Stimulated activated CD8-positive, alpha-beta memory T cell treated with anti-CD3 and anti-CD28 coated beads, Interleukin-7, amount 100 ng/mL, for 1 hour (primary cell): Measurements from ENCODE around the gene CDPF1.
"Not testable (repeated sequence)": the region's sequence is repeated elsewhere in the genome, so short reads cannot be mapped to it uniquely, and the experiment has no call there.

Experiments
- DNase-seq, 2 donors: peaks; one replicate each; pipeline ENCODE4 v3.0.0-alpha.2; 2020; ENCODE audit warnings: low read depth in 2 of 2

Gene CDPF1

DNA sequence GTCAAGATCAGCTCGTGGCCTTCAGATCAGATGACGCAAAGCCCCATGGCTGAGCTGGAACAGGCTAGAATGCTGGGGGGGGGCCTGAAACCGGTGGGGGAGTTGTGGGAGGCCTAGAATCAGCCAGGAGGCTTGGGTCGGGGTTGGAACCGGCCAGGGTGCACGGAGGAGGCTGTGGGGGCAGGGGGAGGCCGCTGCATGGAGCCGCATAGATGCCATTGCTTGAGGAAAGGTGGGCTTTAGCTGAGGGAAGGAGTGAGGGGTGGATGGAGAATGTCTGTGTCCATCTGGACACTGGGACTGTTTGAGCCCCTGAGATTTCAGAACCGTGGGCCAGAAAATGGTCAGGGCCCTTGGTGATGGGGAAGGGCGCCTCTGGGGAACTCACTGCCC is 25.2 kb downstream of the CDPF1 start:
- DNase-seq = no peak

GRCh38 chr22:46224044-46224897 is 25.8 kb downstream of the CDPF1 start:
- no peak for DNase-seq

- DNase-seq = no peak
Measured at GRCh38 chr22:46220921-46221320, 29.2 kb downstream of the CDPF1 start.

DNA sequence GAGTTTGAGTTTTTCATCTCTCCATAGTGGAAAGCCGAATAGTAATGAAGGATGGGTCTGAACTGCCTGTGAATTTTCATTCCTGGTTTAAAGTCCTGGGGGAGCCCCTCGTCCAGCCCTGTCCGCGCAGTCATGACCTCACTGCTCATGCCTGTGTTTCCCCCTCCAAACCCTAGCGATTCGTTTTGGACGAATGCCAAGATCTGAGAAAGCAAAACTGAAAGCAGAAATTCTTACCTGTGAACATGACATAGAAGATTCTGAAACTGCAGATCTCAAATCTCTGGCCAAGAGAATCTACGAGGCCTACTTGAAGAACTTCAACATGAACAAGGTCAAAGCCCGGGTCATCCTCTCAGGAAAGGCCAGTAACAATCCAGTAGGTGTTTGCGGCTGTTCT is 30.5 kb downstream of the CDPF1 start:
- no peak for DNase-seq

DNA sequence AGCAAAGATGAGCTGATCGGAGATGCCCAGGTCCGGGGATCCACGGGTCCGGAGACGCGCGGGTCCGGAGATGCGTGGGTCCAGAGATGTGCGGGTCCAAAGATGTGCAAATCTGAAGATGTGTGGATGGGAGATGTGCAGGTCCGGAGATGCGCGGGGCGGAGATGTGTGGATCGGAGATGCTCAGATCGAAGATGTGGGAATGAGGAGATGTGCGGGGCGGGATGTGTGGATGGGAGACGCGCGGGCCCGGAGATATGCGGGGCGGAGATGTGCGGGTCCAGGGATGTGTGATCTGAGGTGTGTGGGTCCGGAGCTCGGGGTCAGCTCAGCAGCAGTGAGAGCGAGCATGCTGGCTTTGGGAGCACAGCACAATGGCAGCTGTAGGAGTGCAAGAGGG is 35.5 kb downstream of the CDPF1 start:
- no peak for DNase-seq

DNA sequence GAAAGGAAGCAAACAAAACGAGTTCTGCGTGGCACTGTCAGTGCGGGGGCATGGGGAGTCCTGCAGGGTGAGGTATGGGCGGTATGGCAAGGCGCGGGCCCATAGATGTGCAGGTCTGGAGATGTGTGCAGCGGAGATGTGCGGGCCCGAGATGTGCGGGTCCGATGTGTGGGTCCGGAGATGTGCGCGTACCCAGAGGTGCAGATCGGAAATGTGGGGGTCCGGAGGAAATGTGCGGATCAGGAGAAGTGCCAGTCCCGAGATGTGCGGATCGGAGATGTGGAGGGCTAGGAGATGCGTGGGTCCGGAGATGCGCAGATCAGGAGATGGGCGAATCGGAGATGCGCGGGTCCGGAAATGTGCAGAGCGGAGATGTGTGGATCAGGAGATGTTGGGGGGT is 35.9 kb downstream of the CDPF1 start:
- no peak for DNase-seq

- no peak for DNase-seq
Measured at GRCh38 chr22:46213052-46213451, 37.0 kb downstream of the CDPF1 start.

GRCh38 chr22:46212195-46212594 is 37.9 kb downstream of the CDPF1 start:
- DNase-seq = no peak

- DNase-seq = no peak
Measured at GRCh38 chr22:46209262-46209661, 40.8 kb downstream of the CDPF1 start.

GRCh38 chr22:46203601-46203980 is 46.5 kb downstream of the CDPF1 start:
- DNase-seq = no peak

- no peak for DNase-seq
Measured at GRCh38 chr22:46202897-46203600, 47.0 kb downstream of the CDPF1 start.

DNA sequence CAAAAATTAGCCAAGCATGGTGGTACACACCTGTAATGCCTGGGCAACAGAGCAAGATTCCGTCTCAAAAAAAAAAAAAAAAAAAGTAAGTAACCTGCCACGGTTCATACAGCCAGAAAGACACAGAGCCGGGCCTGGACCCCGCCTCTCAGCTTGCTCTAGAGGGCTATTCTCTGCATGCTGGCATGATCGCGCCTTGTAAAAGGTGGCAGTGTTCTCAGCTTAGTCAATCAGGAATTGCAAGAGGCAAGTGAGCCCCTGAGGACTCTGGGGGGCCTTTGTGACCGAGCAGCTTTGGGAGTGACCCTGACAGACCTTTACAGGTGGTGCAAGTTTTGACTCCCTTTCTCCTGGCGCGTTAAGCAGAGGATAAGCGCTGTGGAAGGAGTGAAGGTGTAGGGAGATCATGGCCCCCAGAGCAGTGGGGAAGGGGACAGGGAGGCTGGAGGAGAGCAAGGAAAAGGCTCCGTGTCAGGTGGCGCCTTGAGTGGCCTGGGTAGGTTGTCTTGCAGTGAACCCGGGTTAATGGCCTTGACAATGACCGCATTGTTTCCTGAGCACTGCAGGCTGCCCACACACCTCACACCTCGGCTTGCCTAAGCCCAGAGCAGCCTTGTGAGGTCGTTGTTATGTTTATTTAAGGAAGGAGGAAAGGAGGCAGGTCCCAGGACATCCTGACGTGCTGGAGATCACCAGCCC is 48.9 kb downstream of the CDPF1 start:
- DNase-seq = no peak

- DNase-seq = not testable (repeated sequence)
Measured at GRCh38 chr22:46198806-46199205, 51.3 kb downstream of the CDPF1 start.

DNA sequence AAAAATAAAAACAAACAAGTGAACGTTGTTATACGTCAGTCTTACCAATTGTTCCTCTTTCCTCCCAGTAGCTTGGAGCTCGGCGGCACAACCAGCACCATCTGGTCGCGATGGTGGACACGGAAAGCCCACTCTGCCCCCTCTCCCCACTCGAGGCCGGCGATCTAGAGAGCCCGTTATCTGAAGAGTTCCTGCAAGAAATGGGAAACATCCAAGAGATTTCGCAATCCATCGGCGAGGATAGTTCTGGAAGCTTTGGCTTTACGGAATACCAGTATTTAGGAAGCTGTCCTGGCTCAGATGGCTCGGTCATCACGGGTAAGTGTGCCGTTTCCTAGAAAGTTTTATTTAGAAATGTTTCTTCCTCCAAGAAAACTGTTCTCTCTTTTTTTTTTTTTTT is 51.8 kb downstream of the CDPF1 start:
- no peak for DNase-seq

GRCh38 chr22:46196278-46196677 is 53.8 kb downstream of the CDPF1 start:
- no peak for DNase-seq

- no peak for DNase-seq
Measured at GRCh38 chr22:46195487-46196165, 54.5 kb downstream of the CDPF1 start.
